WI38 (cell line): ENCODE data around the gene LRMDA.

Experiments
- H3K4me3 ChIP-seq: 2 replicates; pipeline ENCODE4 v1.5.1; 2011; ENCODE audit warnings: low read depth, mild to moderate bottlenecking, control low read depth, low read length
- TF ChIP-seq, protein P1 (sequence below): IDR thresholded peaks from 2 replicates; pipeline ENCODE4 v1.5.1; 2012; ENCODE audit warnings: low read depth, mild to moderate bottlenecking, control low read depth, low read length

Gene LRMDA

GRCh38 chr10:76152186-76152585 lies 720.8 kb downstream of the LRMDA start:
- TF ChIP-seq, protein P1, sequence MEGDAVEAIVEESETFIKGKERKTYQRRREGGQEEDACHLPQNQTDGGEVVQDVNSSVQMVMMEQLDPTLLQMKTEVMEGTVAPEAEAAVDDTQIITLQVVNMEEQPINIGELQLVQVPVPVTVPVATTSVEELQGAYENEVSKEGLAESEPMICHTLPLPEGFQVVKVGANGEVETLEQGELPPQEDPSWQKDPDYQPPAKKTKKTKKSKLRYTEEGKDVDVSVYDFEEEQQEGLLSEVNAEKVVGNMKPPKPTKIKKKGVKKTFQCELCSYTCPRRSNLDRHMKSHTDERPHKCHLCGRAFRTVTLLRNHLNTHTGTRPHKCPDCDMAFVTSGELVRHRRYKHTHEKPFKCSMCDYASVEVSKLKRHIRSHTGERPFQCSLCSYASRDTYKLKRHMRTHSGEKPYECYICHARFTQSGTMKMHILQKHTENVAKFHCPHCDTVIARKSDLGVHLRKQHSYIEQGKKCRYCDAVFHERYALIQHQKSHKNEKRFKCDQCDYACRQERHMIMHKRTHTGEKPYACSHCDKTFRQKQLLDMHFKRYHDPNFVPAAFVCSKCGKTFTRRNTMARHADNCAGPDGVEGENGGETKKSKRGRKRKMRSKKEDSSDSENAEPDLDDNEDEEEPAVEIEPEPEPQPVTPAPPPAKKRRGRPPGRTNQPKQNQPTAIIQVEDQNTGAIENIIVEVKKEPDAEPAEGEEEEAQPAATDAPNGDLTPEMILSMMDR = no peak
- H3K4me3 ChIP-seq = no peak overlapping the region

- no peak overlapping the region for H3K4me3 ChIP-seq
- TF ChIP-seq, protein P1 = no peak
These were observed 724.5 kb downstream of the LRMDA start for GRCh38 chr10:76155961-76156360.

- no peak overlapping the region for H3K4me3 ChIP-seq
- TF ChIP-seq, protein P1 = no peak
These were observed 729.2 kb downstream of the LRMDA start for GRCh38 chr10:76160446-76161300.

DNA sequence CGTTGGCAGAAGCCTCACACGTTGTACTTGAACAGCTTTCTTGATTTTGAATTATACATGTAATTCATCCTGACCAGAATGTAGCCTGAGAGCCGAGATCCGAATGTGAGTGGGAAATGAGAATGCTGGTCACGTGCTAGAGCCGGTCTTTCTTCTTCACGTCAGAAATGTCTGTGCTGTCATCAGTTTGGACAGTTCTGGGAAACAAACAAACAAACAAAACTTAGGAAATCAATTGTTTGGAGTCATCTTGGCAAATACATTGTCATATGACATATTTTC lies 729.8 kb downstream of the LRMDA start:
- H3K4me3 ChIP-seq = no peak overlapping the region
- TF ChIP-seq, protein P1 = no peak

DNA sequence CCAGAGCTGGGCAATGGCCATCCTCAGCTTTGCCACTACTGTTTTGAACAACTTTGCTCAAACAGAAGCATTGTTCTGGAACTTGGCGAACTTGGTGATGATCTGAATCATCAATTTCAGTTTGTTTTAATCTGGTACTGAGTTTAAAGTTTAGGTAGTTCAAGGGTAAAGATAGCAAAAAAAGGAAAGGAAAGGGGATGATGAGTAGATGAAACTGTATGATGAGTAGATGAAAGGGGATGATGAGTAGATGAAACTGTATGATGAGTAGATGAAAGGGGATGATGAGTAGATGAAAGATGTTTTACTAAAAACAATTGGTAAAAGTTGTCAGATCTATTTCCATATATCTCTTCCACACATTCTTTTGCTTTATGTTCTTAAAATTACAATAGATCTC lies 737.0 kb downstream of the LRMDA start:
- TF ChIP-seq, protein P1 = no peak
- no peak overlapping the region for H3K4me3 ChIP-seq

- H3K4me3 ChIP-seq = no peak overlapping the region
- TF ChIP-seq, protein P1 = no peak
These were observed 737.8 kb downstream of the LRMDA start for GRCh38 chr10:76169246-76169645.

GRCh38 chr10:76172020-76172419 lies 740.6 kb downstream of the LRMDA start:
- H3K4me3 ChIP-seq = no peak overlapping the region
- TF ChIP-seq, protein P1 = no peak
